Astrocyte of the hippocampus (primary cell): ENCODE data around the gene STRC.
"Not testable (repeated sequence)": the region's sequence is repeated elsewhere in the genome, so short reads cannot be mapped to it uniquely, and the experiment has no call there.

ENCODE experiments used
- DNase-seq: peaks from one replicate; pipeline ENCODE4 v3.0.0; 2011; ENCODE audit warnings: low read depth, low spot score

STRC gene

GRCh38 chr15:43563793-43564192 is 54.8 kb downstream of the STRC start:
- DNase-seq = not testable (repeated sequence)

GRCh38 chr15:43562753-43563152 is 55.8 kb downstream of the STRC start:
- DNase-seq = not testable (repeated sequence)

GRCh38 chr15:43552986-43553385 is 65.6 kb downstream of the STRC start:
- no peak for DNase-seq

GRCh38 chr15:43552256-43552655 is 66.3 kb downstream of the STRC start:
- no peak for DNase-seq

GRCh38 chr15:43550527-43551363 is 67.9 kb downstream of the STRC start:
- peak; percentile 65 for DNase-seq
